ENCODE measurements around the gene PPIA. TPM values are rescaled to one million over a fixed set of nuclear protein-coding genes. Genes with fewer than 3 reads are reported as not detected.

The PPIA gene
- total RNA-seq, 1 experiment from 2014 or later, result 2,409 TPM

DNA sequence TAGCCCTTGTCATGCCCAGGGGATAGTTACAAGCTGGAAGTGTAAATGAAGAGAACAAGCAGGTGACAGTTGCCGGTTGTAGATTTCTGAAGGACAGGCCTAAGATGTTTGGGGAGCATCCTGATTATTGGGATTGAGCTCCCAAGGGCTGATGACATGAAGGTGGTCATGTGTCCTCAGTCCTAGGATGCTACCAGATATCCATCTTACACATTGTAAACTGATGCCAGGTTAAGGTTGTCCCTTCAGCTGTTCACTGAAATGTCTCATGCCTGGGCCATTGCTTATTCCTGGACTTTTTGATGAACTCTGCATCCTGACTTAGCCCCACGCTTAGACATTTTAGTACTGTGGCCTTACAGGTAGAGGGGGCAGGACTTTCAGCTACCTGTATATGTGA lies 46.5 kb upstream of the PPIA start:
- H3K27ac Mint-ChIP-seq, result no peak overlapping the region
- H3K27me3 Mint-ChIP-seq (ENCODE audit: low read depth), result no peaks in the 10 kb centered on the region; the same call in 1 of the 2 replicates

More for the DNA sequence above, 46.5 kb upstream of the PPIA start:
- TF ChIP-seq, protein P1, sequence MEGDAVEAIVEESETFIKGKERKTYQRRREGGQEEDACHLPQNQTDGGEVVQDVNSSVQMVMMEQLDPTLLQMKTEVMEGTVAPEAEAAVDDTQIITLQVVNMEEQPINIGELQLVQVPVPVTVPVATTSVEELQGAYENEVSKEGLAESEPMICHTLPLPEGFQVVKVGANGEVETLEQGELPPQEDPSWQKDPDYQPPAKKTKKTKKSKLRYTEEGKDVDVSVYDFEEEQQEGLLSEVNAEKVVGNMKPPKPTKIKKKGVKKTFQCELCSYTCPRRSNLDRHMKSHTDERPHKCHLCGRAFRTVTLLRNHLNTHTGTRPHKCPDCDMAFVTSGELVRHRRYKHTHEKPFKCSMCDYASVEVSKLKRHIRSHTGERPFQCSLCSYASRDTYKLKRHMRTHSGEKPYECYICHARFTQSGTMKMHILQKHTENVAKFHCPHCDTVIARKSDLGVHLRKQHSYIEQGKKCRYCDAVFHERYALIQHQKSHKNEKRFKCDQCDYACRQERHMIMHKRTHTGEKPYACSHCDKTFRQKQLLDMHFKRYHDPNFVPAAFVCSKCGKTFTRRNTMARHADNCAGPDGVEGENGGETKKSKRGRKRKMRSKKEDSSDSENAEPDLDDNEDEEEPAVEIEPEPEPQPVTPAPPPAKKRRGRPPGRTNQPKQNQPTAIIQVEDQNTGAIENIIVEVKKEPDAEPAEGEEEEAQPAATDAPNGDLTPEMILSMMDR (conservative IDR thresholded peaks at IDR 0.05), result no peak
- H2BK15ac ChIP-seq (ENCODE audit: low read depth, low read length), result no peak overlapping the region
- no peak overlapping the region for H3K18ac ChIP-seq (ENCODE audit: insufficient read length, low read depth, low read length)
- no peak overlapping the region for H4K91ac ChIP-seq (ENCODE audit: insufficient read length, low read depth, low read length)
- no peak overlapping the region for H2BK120ac ChIP-seq (ENCODE audit: low read depth, low read length, poor library complexity, severe bottlenecking)
- Mint-ChIP-seq H3K9me3 (no peaks in the 10 kb centered on the region), H3K4me3 (peak overlapping the region; percentile 74 to 88), H3K36me3 (ENCODE audit: insufficient read depth in 1 of 3, low read depth in 3 of 3) (peaks cover 12 to 19% (median 15%) of the 10 kb centered on the region in 3 experiments; a peak in 6 of 7 replicates), H3K4me1 (peaks cover 24% of the 10 kb centered on the region in 2 experiments)
- H3K56ac ChIP-seq (ENCODE audit: insufficient read length, low read depth, low read length), result no peak overlapping the region
- H4K8ac ChIP-seq (replicated peaks; ENCODE audit: insufficient read length, low read depth, low read length), result no peak overlapping the region
- H3K23ac ChIP-seq (ENCODE audit: insufficient read length, low read depth, low read length), result no peak overlapping the region
- WGBS (ENCODE audit: extremely low coverage, insufficient read length, low lambda C conversion rate), result no CpG with 5 or more reads among the region's 2 CpGs
- H3K4me1 ChIP-seq (ENCODE audit: insufficient read depth, low read length), result peaks cover 4% of the 10 kb centered on the region; the same call in 1 of the 2 replicates
- no peak overlapping the region for H2BK12ac ChIP-seq (ENCODE audit: insufficient read length, low read depth, low read length)
- no peaks in the 10 kb centered on the region for H3K27me3 ChIP-seq (ENCODE audit: insufficient read depth, low read length)
- peak overlapping the region; percentile 73 for H3K4me2 ChIP-seq (ENCODE audit: insufficient read depth, insufficient read length, low read length)
- peaks cover 6% of the 10 kb centered on the region for H3K79me1 ChIP-seq (ENCODE audit: insufficient read depth, low read depth, low read length, poor library complexity, severe bottlenecking)
- DNase-seq, result no peak
- H3K9ac ChIP-seq (ENCODE audit: extremely low read depth, insufficient read length, low read length), result no peak overlapping the region
- H2AK5ac ChIP-seq (ENCODE audit: insufficient read length, low read length), result no peak overlapping the region
- H3K4ac ChIP-seq (ENCODE audit: low read depth, low read length), result no peak overlapping the region
- H4K5ac ChIP-seq (ENCODE audit: insufficient read length, low read depth, low read length), result no peak overlapping the region
- no peak overlapping the region for H2BK5ac ChIP-seq (ENCODE audit: insufficient read length, low read length)
- H3K14ac ChIP-seq (ENCODE audit: insufficient read depth, low read length), result no peak overlapping the region
- H3K9me3 ChIP-seq (ENCODE audit: control insufficient read depth, low read depth, low read length), result no peaks in the 10 kb centered on the region
- H3K27ac ChIP-seq (ENCODE audit: insufficient read length, low read depth, low read length), result no peak overlapping the region
- no peaks in the 10 kb centered on the region for H4K20me1 ChIP-seq (ENCODE audit: control insufficient read depth, insufficient read depth, insufficient read length)
- H2AFZ ChIP-seq (ENCODE audit: low read length), result no peak overlapping the region
- H3T11ph ChIP-seq (ENCODE audit: low read length), result no peak overlapping the region
- peaks cover 8% of the 10 kb centered on the region for H3K23me2 ChIP-seq (ENCODE audit: insufficient read length, low read depth, low read length, poor library complexity, severe bottlenecking)
- H3K79me2 ChIP-seq (ENCODE audit: insufficient read depth, low read length), result peaks cover 2% of the 10 kb centered on the region; the same call in 1 of the 2 replicates
- H2BK20ac ChIP-seq (ENCODE audit: low read depth, low read length, poor library complexity, severe bottlenecking), result no peak overlapping the region

Measured in H9 (cell line).